Stomach smooth muscle (tissue), 2 donors: ENCODE measurements around the gene VIPR2.

Source experiments
- H3K27ac ChIP-seq: one replicate; pipeline ENCODE4 v1.7.0; 2013; ENCODE audit warnings: mild to moderate bottlenecking, low read length, inconsistent platforms
- H3K27me3 ChIP-seq, 2 donors: one replicate each; pipeline ENCODE4 v1.7.0; 2013; ENCODE audit warnings: low read length in 2 of 2; ENCODE audit not compliant: insufficient read depth in 2 of 2, control insufficient read depth in 1 of 2
- H3K36me3 ChIP-seq, 2 donors: one replicate each; pipeline ENCODE4 v1.7.0; 2013; ENCODE audit warnings: low read length in 2 of 2; ENCODE audit not compliant: control insufficient read depth in 2 of 2, insufficient read depth in 2 of 2
- H3K4me1 ChIP-seq: one replicate; pipeline ENCODE4 v1.7.0; 2013; ENCODE audit warnings: low read length; ENCODE audit not compliant: control insufficient read depth, insufficient read depth
- H3K4me3 ChIP-seq, 2 donors: one replicate each; pipeline ENCODE4 v1.7.0; 2013; ENCODE audit warnings: low read length in 2 of 2
- H3K9ac ChIP-seq, 2 donors: one replicate each; pipeline ENCODE4 v1.7.0; 2013; ENCODE audit warnings: low read length in 2 of 2, mild to moderate bottlenecking in 1 of 2
- H3K9me3 ChIP-seq, 2 donors: one replicate each; pipeline ENCODE4 v1.7.0; 2013; ENCODE audit warnings: low read length in 2 of 2; ENCODE audit not compliant: control insufficient read depth in 2 of 2
- donor health status: healthy.
- donor health status: Pancreatic carcinoma.

Gene VIPR2

GRCh38 chr7:159157714-159158113 lies 13.0 kb upstream of the VIPR2 start:
- H3K9me3 ChIP-seq: no peaks in the 10 kb centered on the region
- no peaks in the 10 kb centered on the region for H3K27me3 ChIP-seq
- H3K27ac ChIP-seq: no peak overlapping the region
- no peaks in the 10 kb centered on the region for H3K36me3 ChIP-seq
- H3K4me3 ChIP-seq: no peak overlapping the region
- H3K9ac ChIP-seq: no peak overlapping the region
- H3K4me1 ChIP-seq: no peaks in the 10 kb centered on the region

GRCh38 chr7:159156436-159157245 lies 12.0 kb upstream of the VIPR2 start:
- no peaks in the 10 kb centered on the region for H3K9me3 ChIP-seq
- no peak overlapping the region for H3K27ac ChIP-seq
- no peaks in the 10 kb centered on the region for H3K36me3 ChIP-seq
- H3K4me3 ChIP-seq: no peak overlapping the region
- H3K9ac ChIP-seq: no peak overlapping the region
- H3K4me1 ChIP-seq: no peaks in the 10 kb centered on the region
- H3K27me3 ChIP-seq: no peaks in the 10 kb centered on the region

GRCh38 chr7:159155410-159155809 lies 10.7 kb upstream of the VIPR2 start:
- H3K36me3 ChIP-seq: no peaks in the 10 kb centered on the region
- H3K27me3 ChIP-seq: no peaks in the 10 kb centered on the region
- H3K9ac ChIP-seq: no peak overlapping the region
- no peaks in the 10 kb centered on the region for H3K9me3 ChIP-seq
- no peaks in the 10 kb centered on the region for H3K4me1 ChIP-seq
- no peak overlapping the region for H3K27ac ChIP-seq
- H3K4me3 ChIP-seq: no peak overlapping the region

GRCh38 chr7:159154243-159154642 lies 9.6 kb upstream of the VIPR2 start:
- no peaks in the 10 kb centered on the region for H3K27me3 ChIP-seq
- no peaks in the 10 kb centered on the region for H3K4me1 ChIP-seq
- H3K9me3 ChIP-seq: no peaks in the 10 kb centered on the region
- H3K36me3 ChIP-seq: no peaks in the 10 kb centered on the region
- no peak overlapping the region for H3K27ac ChIP-seq
- H3K4me3 ChIP-seq: no peak overlapping the region
- no peak overlapping the region for H3K9ac ChIP-seq

- Histone ChIP-seq H3K27me3 (peaks cover under 1 to 4% of the 10 kb centered on the region in 2 donors), H3K4me3 (no peak overlapping the region), H3K36me3 (no peaks in the 10 kb centered on the region), H3K4me1 (no peaks in the 10 kb centered on the region), H3K9me3 (no peaks in the 10 kb centered on the region), H3K9ac (no peak overlapping the region), H3K27ac (no peak overlapping the region)
These were observed 8.8 kb upstream of the VIPR2 start for GRCh38 chr7:159153511-159153910.

GRCh38 chr7:159152816-159153215 lies 8.1 kb upstream of the VIPR2 start:
- Histone ChIP-seq H3K27me3 (peaks cover 2 to 5% of the 10 kb centered on the region in 2 donors), H3K27ac (no peak overlapping the region), H3K4me1 (no peaks in the 10 kb centered on the region), H3K4me3 (no peak overlapping the region), H3K36me3 (no peaks in the 10 kb centered on the region), H3K9me3 (no peaks in the 10 kb centered on the region), H3K9ac (no peak overlapping the region)

- Histone ChIP-seq H3K4me3 (no peak overlapping the region), H3K36me3 (no peaks in the 10 kb centered on the region), H3K27me3 (peaks cover 5 to 7% of the 10 kb centered on the region in 2 donors), H3K4me1 (no peaks in the 10 kb centered on the region), H3K9me3 (no peaks in the 10 kb centered on the region), H3K9ac (no peak overlapping the region), H3K27ac (no peak overlapping the region)
These were observed 6.6 kb upstream of the VIPR2 start for GRCh38 chr7:159151231-159151630.

GRCh38 chr7:159149488-159149887 lies 4.8 kb upstream of the VIPR2 start:
- Histone ChIP-seq H3K27ac (no peak overlapping the region), H3K36me3 (no peaks in the 10 kb centered on the region), H3K27me3 (peaks cover 7 to 15% of the 10 kb centered on the region in 2 donors), H3K9me3 (no peaks in the 10 kb centered on the region), H3K4me1 (no peaks in the 10 kb centered on the region), H3K4me3 (no peak overlapping the region), H3K9ac (no peak overlapping the region)

GRCh38 chr7:159148430-159149395 lies 4.0 kb upstream of the VIPR2 start:
- Histone ChIP-seq H3K27me3 (peaks cover 8 to 22% of the 10 kb centered on the region in 2 donors), H3K4me3 (no peak overlapping the region), H3K9me3 (no peaks in the 10 kb centered on the region), H3K27ac (no peak overlapping the region), H3K4me1 (peaks cover 6% of the 10 kb centered on the region), H3K9ac (no peak overlapping the region), H3K36me3 (no peaks in the 10 kb centered on the region)

GRCh38 chr7:159147687-159148086 lies 3.0 kb upstream of the VIPR2 start:
- Histone ChIP-seq H3K4me3 (no peak overlapping the region), H3K27me3 (peaks cover 12 to 32% of the 10 kb centered on the region in 2 donors), H3K36me3 (no peaks in the 10 kb centered on the region), H3K4me1 (peaks cover 7% of the 10 kb centered on the region), H3K27ac (no peak overlapping the region), H3K9me3 (no peaks in the 10 kb centered on the region), H3K9ac (no peak overlapping the region)
